Measurements from ENCODE around the gene COL1A2. TPM values are rescaled to one million over a fixed set of nuclear protein-coding genes. Genes with fewer than 3 reads are reported as not detected.
A peak's percentile ranks its signal among the peaks of the same experiment; 100 is the strongest.

COL1A2 gene
- total RNA-seq, 4 donors from 2014 or later = 47.0 to 499 (median 75.9) TPM

GRCh38 chr7:94405506-94405905 is 10.8 kb downstream of the COL1A2 start:
- Histone ChIP-seq H3K4me1 (peaks cover 0 to 5% (median 1%) of the 10 kb centered on the region in 4 donors), H3K4me3 (no peak overlapping the region), H3K27ac (no peak overlapping the region), H3K9me3 (no peaks in the 10 kb centered on the region), H3K36me3 (peaks cover 0 to 47% (median 0%) of the 10 kb centered on the region in 4 donors), H3K27me3 (no peaks in the 10 kb centered on the region)
- TF ChIP-seq CTCF (IDR thresholded peaks at IDR 0.05) = no peak
- no peak for TF ChIP-seq EP300 (IDR thresholded peaks at IDR 0.05; ENCODE audit: low read depth)
- TF ChIP-seq POLR2A (IDR thresholded peaks at IDR 0.05) = no peak
- TF ChIP-seq POLR2AphosphoS5 (IDR thresholded peaks at IDR 0.05) = no peak
- 38 to 50% methylated on average over 1 of the region's 1 CpG for WGBS, 2 donors (ENCODE audit: low coverage in 1 of 2)
- intact Hi-C loops (cut with DNase I; ENCODE audit: low total_unique reads) = no loop called here
- no peak for DNase-seq
- in situ Hi-C loops (cut with MboI; ENCODE audit: low pct_ligation_motif_present in 1 of 4, low pct_unique_long_range_greater_than_20kb in 1 of 4, low sequenced_read_pairs in 3 of 4) = no loop called here

- in situ Hi-C loops (cut with MboI; ENCODE audit: low pct_ligation_motif_present in 1 of 4, low pct_unique_long_range_greater_than_20kb in 1 of 4, low sequenced_read_pairs in 3 of 4) (no loop called here), intact Hi-C loops (cut with DNase I; ENCODE audit: low total_unique reads) (no loop called here)
- DNase-seq = no peak
- peak overlapping the region in 1 of 4 donors; percentile 6 for H3K27ac ChIP-seq
- TF ChIP-seq CTCF (IDR thresholded peaks at IDR 0.05) (no peak), POLR2A (IDR thresholded peaks at IDR 0.05) (no peak), POLR2AphosphoS5 (IDR thresholded peaks at IDR 0.05) (no peak), EP300 (IDR thresholded peaks at IDR 0.05; ENCODE audit: low read depth) (no peak)
- H3K4me1 ChIP-seq = no peaks in the 10 kb centered on the region
- no peaks in the 10 kb centered on the region for H3K27me3 ChIP-seq
- H3K9me3 ChIP-seq = no peaks in the 10 kb centered on the region
- peaks cover 0 to 37% (median 0%) of the 10 kb centered on the region in 4 donors for H3K36me3 ChIP-seq
- no peak overlapping the region for H3K4me3 ChIP-seq
- 72 to 77% methylated on average over 6 of the region's 6 CpGs for whole genome bisulfite sequencing, 2 donors (ENCODE audit: low coverage in 1 of 2)
Measured at GRCh38 chr7:94406696-94407095, 12.0 kb downstream of the COL1A2 start.

- in situ Hi-C loops (cut with MboI; ENCODE audit: low pct_ligation_motif_present in 1 of 4, low pct_unique_long_range_greater_than_20kb in 1 of 4, low sequenced_read_pairs in 3 of 4) = no loop called here
- WGBS, 2 donors (ENCODE audit: low coverage in 1 of 2) = 79 to 89% methylated on average over 11 to 15 of the region's 15 CpGs
- no peak for DNase-seq
- TF ChIP-seq CTCF (IDR thresholded peaks at IDR 0.05) = no peak
- TF ChIP-seq POLR2A (IDR thresholded peaks at IDR 0.05) = no peak
- TF ChIP-seq POLR2AphosphoS5 (IDR thresholded peaks at IDR 0.05) = no peak
- no peak for TF ChIP-seq EP300 (IDR thresholded peaks at IDR 0.05; ENCODE audit: low read depth)
- H3K27me3 ChIP-seq = no peaks in the 10 kb centered on the region
- no peaks in the 10 kb centered on the region for H3K9me3 ChIP-seq
- H3K27ac ChIP-seq = peak overlapping the region in 1 of 4 donors; percentile 16
- H3K4me3 ChIP-seq = no peak overlapping the region
- no peaks in the 10 kb centered on the region for H3K4me1 ChIP-seq
- intact Hi-C loops (cut with DNase I; ENCODE audit: low total_unique reads) = no loop called here
- H3K36me3 ChIP-seq = peaks cover 0 to 29% (median 0%) of the 10 kb centered on the region in 4 donors
Measured at GRCh38 chr7:94409200-94409948, 14.7 kb downstream of the COL1A2 start.

GRCh38 chr7:94410413-94411187 is 15.9 kb downstream of the COL1A2 start:
- peak overlapping the region in 2 of 4 donors; percentile 5 to 16 for H3K27ac ChIP-seq

More at GRCh38 chr7:94410413-94411187, 15.9 kb downstream of the COL1A2 start:
- Histone ChIP-seq H3K4me3 (no peak overlapping the region), H3K27me3 (no peaks in the 10 kb centered on the region), H3K4me1 (no peaks in the 10 kb centered on the region), H3K36me3 (peaks cover 0 to 25% (median 0%) of the 10 kb centered on the region in 4 donors), H3K9me3 (no peaks in the 10 kb centered on the region)
- no peak for DNase-seq
- 62 to 72% methylated on average over 5 to 6 of the region's 6 CpGs for WGBS, 2 donors (ENCODE audit: low coverage in 1 of 2)
- no peak for TF ChIP-seq EP300 (IDR thresholded peaks at IDR 0.05; ENCODE audit: low read depth)
- no peak for TF ChIP-seq POLR2AphosphoS5 (IDR thresholded peaks at IDR 0.05)
- TF ChIP-seq POLR2A (IDR thresholded peaks at IDR 0.05) = no peak
- in situ Hi-C loops (cut with MboI; ENCODE audit: low pct_ligation_motif_present in 1 of 4, low pct_unique_long_range_greater_than_20kb in 1 of 4, low sequenced_read_pairs in 3 of 4) (no loop called here), intact Hi-C loops (cut with DNase I; ENCODE audit: low total_unique reads) (no loop called here)

Data from transverse colon (tissue), 4 donors.